Prostate gland (tissue), 2 donors: ENCODE data around the gene TTC31.

Experiments used
- CTCF ChIP-seq, 4 experiments: fragments of 200-600 bp in 2 of 4; fragments of 450-650 bp in 2 of 4; sonication (generic) in 2 of 4; IDR thresholded peaks; 1 replicate in 3 of 4; 2 replicates in 1 of 4; pipeline ENCODE4 v1.5.1; 2016 to 2019; ENCODE audit warnings: antibody characterized with exemption in 4 of 4, mild to moderate bottlenecking in 2 of 4, moderate library complexity in 2 of 4
- POLR2A ChIP-seq: fragments of 450-650 bp; IDR thresholded peaks from one replicate; pipeline ENCODE4 v1.6.1; 2016; ENCODE audit warnings: antibody characterized with exemption, mild to moderate bottlenecking

DNA sequence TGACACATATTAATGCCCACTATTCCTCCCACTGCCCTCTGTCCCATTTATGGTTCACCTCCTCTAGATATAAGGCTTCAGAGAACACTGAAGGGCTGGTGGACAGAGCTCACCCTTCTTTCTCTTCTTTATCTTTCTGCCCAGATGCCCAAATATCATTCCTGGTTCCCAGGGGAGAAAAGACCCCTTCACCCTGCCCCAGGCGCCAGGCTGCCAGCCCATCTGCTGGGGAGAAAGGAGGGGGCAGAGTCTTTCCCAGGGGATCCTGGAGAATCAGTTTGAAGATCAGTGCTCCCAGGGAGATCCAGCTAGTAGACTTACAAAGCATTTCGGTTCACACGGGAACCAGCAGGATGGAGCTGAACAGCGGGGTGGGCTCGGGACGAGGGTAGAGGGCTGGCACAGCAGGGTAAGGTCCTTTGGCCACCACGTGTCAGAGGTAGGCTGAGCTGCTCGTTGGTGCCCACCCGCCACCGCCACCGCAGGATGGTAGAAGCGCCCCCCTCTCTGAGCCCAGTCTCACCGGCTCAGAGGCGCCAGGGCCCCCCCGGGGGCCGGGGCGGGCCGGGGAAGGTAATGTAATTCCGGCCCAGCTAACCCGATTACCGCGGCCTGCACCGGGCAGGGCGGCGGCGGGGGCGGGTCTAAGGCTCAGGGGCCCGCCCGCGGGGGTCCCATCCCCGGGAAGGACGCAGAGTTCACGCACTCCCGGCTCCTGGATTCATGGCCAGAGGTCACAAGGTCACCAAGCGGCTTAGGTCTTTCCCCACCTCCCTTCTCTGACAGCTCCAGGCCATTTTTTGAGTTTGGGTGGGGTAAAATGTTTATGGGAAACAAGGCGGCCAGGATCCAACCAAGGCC, 30.1 kb downstream of the TTC31 start:
- no peak for TF ChIP-seq CTCF (IDR thresholded peaks at IDR 0.05)
- TF ChIP-seq POLR2A = no peak
